Measurements from ENCODE around the gene ITGA7.

The ITGA7 gene

GRCh38 chr12:55724226-55724939, 16.7 kb upstream of the ITGA7 start:
- Histone ChIP-seq H3K27ac (ENCODE audit: low read depth, low read length) (no peak overlapping the region), H3K36me3 (ENCODE audit: control insufficient read depth, insufficient read depth, low read length) (peaks cover 50% of the 10 kb centered on the region), H3K4me3 (ENCODE audit: low read depth, low read length) (no peak overlapping the region), H3K4me1 (ENCODE audit: control insufficient read depth, insufficient read depth, low read length) (peaks cover 10% of the 10 kb centered on the region; the same call in 1 of the 2 replicates), H3K9me3 (ENCODE audit: control insufficient read depth, insufficient read depth, low read depth, low read length) (no peaks in the 10 kb centered on the region), H3K27me3 (ENCODE audit: control insufficient read depth, insufficient read depth, low read length) (no peaks in the 10 kb centered on the region), H3K9ac (ENCODE audit: low read length) (no peak overlapping the region)

DNA sequence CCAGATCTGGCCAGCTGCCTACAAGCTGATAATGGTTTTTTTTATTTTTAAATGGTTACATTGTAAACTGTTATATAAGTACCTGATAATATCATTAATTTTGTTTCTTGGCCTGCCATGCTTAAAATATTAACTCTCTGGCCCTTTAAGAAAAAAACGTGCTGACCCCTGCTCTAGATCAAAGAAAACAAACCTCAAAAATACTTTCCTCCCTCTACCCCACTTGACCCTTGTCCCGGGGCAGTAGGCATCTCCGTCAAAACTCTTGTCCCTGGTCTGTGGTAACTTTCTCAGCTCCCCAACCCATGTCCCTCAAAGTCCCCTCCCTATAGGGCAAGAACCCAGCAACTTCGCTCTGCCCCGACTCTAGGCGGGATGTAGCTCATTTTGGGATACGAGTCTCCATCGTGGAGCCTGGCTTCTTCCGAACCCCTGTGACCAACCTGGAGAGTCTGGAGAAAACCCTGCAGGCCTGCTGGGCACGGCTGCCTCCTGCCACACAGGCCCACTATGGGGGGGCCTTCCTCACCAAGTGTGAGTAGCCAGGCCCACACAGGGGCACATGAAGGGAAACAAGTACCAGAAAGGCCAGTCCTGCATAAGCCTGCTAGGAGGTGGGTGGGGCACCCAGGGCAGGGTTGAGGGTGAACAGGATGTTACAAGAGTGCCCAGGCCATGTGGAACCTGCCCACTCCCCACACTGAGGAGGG, 16.0 kb upstream of the ITGA7 start:
- Histone ChIP-seq H3K27me3 (ENCODE audit: control insufficient read depth, insufficient read depth, low read length) (no peaks in the 10 kb centered on the region), H3K9me3 (ENCODE audit: control insufficient read depth, insufficient read depth, low read depth, low read length) (no peaks in the 10 kb centered on the region), H3K4me3 (ENCODE audit: low read depth, low read length) (no peak overlapping the region), H3K36me3 (ENCODE audit: control insufficient read depth, insufficient read depth, low read length) (peaks cover 50% of the 10 kb centered on the region), H3K27ac (ENCODE audit: low read depth, low read length) (no peak overlapping the region), H3K9ac (ENCODE audit: low read length) (no peak overlapping the region), H3K4me1 (ENCODE audit: control insufficient read depth, insufficient read depth, low read length) (peaks cover 10% of the 10 kb centered on the region; the same call in 1 of the 2 replicates)

DNA sequence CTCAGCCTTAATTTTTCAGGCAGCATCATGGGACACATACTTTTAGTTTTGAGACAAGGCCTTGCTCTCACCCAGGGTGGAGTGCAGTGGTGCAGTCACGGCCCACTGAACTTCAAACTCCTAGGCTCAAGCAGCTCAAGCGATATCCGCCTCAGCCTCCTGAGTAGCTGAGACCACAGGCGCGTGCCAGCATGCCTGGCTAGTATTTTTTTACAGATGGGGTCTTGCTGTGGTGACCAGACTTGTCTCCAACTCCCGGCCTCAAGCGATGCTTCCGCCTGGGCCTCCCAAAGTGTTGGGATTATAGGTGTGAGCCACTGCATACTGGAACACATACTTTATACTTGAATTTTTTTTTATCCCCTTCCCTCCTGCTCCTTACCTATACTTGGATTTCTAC, 15.2 kb upstream of the ITGA7 start:
- peaks cover 16% of the 10 kb centered on the region for H3K4me1 ChIP-seq (ENCODE audit: control insufficient read depth, insufficient read depth, low read length)
- no peaks in the 10 kb centered on the region for H3K27me3 ChIP-seq (ENCODE audit: control insufficient read depth, insufficient read depth, low read length)
- no peak overlapping the region for H3K4me3 ChIP-seq (ENCODE audit: low read depth, low read length)
- H3K27ac ChIP-seq (ENCODE audit: low read depth, low read length), result no peak overlapping the region
- no peak overlapping the region for H3K9ac ChIP-seq (ENCODE audit: low read length)
- H3K36me3 ChIP-seq (ENCODE audit: control insufficient read depth, insufficient read depth, low read length), result peaks cover 50% of the 10 kb centered on the region
- no peaks in the 10 kb centered on the region for H3K9me3 ChIP-seq (ENCODE audit: control insufficient read depth, insufficient read depth, low read depth, low read length)

GRCh38 chr12:55721601-55722213, 14.0 kb upstream of the ITGA7 start:
- Histone ChIP-seq H3K4me1 (ENCODE audit: control insufficient read depth, insufficient read depth, low read length) (peaks cover 19% of the 10 kb centered on the region), H3K27me3 (ENCODE audit: control insufficient read depth, insufficient read depth, low read length) (no peaks in the 10 kb centered on the region), H3K27ac (ENCODE audit: low read depth, low read length) (no peak overlapping the region), H3K9me3 (ENCODE audit: control insufficient read depth, insufficient read depth, low read depth, low read length) (no peaks in the 10 kb centered on the region), H3K9ac (ENCODE audit: low read length) (no peak overlapping the region), H3K4me3 (ENCODE audit: low read depth, low read length) (no peak overlapping the region), H3K36me3 (ENCODE audit: control insufficient read depth, insufficient read depth, low read length) (peaks cover 44% of the 10 kb centered on the region)

DNA sequence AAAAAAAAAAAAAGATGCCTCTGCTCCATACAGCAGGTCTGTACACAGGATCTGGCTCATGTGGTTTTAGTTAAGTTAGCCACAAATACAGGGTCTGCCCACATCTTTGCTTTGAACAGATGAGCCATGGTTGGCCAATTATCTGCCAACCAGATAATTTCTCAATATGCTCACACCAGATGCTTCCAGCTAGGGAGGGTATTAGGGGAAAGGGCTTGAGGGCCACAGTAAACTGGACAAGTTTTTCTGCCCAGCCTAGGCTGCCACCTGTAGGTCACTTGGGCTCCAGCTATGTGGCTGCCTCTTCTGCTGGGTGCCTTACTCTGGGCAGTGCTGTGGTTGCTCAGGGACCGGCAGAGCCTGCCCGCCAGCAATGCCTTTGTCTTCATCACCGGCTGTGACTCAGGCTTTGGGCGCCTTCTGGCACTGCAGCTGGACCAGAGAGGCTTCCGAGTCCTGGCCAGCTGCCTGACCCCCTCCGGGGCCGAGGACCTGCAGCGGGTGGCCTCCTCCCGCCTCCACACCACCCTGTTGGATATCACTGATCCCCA, 13.3 kb upstream of the ITGA7 start:
- no peak overlapping the region for H3K4me3 ChIP-seq (ENCODE audit: low read depth, low read length)
- no peaks in the 10 kb centered on the region for H3K9me3 ChIP-seq (ENCODE audit: control insufficient read depth, insufficient read depth, low read depth, low read length)
- no peak overlapping the region for H3K27ac ChIP-seq (ENCODE audit: low read depth, low read length)
- no peak overlapping the region for H3K9ac ChIP-seq (ENCODE audit: low read length)
- peaks cover 19% of the 10 kb centered on the region for H3K4me1 ChIP-seq (ENCODE audit: control insufficient read depth, insufficient read depth, low read length)
- peaks cover 37% of the 10 kb centered on the region for H3K36me3 ChIP-seq (ENCODE audit: control insufficient read depth, insufficient read depth, low read length)
- H3K27me3 ChIP-seq (ENCODE audit: control insufficient read depth, insufficient read depth, low read length), result no peaks in the 10 kb centered on the region

DNA sequence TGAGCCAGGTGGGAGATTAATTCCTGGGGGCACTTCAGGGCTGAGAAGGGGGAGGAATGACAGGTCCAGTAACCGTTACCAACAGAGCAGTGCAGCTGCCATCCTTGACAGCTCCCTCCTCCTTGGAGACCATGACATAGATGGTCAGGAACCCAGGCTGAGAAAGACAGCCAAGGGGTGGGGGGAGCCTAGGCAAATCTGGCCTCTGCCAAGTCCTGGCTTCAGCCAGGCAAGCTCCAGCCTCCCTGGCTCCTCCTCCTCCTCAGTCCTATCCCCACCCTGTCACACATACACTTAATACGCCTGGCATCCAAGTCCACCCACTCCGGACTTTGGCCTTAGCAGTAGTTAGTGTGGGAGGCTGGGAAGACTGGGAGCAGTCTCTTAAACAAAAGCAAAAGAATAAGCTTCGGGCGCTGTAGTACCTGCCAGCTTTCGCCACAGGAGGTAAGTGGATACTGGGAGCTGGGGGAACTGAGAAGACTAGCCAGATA, 12.4 kb upstream of the ITGA7 start, which contains the start of gene RDH5:
TSS of gene RDH5 (plus strand) at position 323 of the 494 bp plus-strand sequence. CDS start 792 bp downstream, outside the sequence.
- no peak within 1 kb of the TSS for H3K27ac ChIP-seq (ENCODE audit: low read depth, low read length)
- H3K9me3 ChIP-seq (ENCODE audit: control insufficient read depth, insufficient read depth, low read depth, low read length), result no peaks in the 10 kb centered on the region
- H3K27me3 ChIP-seq (ENCODE audit: control insufficient read depth, insufficient read depth, low read length), result no peaks in the 10 kb centered on the region
- peaks cover 24% of the 10 kb centered on the region for H3K4me1 ChIP-seq (ENCODE audit: control insufficient read depth, insufficient read depth, low read length)
- H3K4me3 ChIP-seq (ENCODE audit: low read depth, low read length), result no peak within 1 kb of the TSS
- peaks cover 29% of the 10 kb centered on the region for H3K36me3 ChIP-seq (ENCODE audit: control insufficient read depth, insufficient read depth, low read length)
- H3K9ac ChIP-seq (ENCODE audit: low read length), result no peak within 1 kb of the TSS

DNA sequence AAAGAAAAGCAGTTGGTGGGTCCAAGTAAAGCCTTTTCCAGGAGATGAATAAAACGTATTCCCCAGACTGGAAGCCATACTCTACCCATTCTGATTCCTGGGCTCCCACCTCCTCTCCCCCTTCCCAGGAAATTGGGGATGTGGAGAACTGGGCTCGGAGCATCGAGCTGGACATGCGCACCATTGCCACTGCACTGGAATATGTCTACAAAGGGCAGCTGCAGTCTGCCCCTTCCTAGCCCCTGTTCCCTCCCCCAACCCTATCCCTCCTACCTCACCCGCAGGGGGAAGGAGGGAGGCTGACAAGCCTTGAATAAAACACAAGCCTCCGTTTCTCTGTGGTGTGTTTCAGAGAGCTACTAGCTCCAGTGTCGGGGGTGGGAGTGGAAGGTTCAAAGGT, 11.7 kb upstream of the ITGA7 start:
- H3K4me3 ChIP-seq (ENCODE audit: low read depth, low read length), result no peak overlapping the region
- no peak overlapping the region for H3K27ac ChIP-seq (ENCODE audit: low read depth, low read length)
- H3K9ac ChIP-seq (ENCODE audit: low read length), result no peak overlapping the region
- peaks cover 23% of the 10 kb centered on the region for H3K36me3 ChIP-seq (ENCODE audit: control insufficient read depth, insufficient read depth, low read length)
- H3K27me3 ChIP-seq (ENCODE audit: control insufficient read depth, insufficient read depth, low read length), result no peaks in the 10 kb centered on the region
- peaks cover 24% of the 10 kb centered on the region for H3K4me1 ChIP-seq (ENCODE audit: control insufficient read depth, insufficient read depth, low read length)
- H3K9me3 ChIP-seq (ENCODE audit: control insufficient read depth, insufficient read depth, low read depth, low read length), result no peaks in the 10 kb centered on the region

GRCh38 chr12:55718624-55719275, 11.0 kb upstream of the ITGA7 start:
- peak overlapping the region; percentile 1 for H3K9ac ChIP-seq (ENCODE audit: low read length)
- H3K36me3 ChIP-seq (ENCODE audit: control insufficient read depth, insufficient read depth, low read length), result peaks cover 16% of the 10 kb centered on the region
- peaks cover 24% of the 10 kb centered on the region for H3K4me1 ChIP-seq (ENCODE audit: control insufficient read depth, insufficient read depth, low read length)
- no peaks in the 10 kb centered on the region for H3K9me3 ChIP-seq (ENCODE audit: control insufficient read depth, insufficient read depth, low read depth, low read length)
- no peak overlapping the region for H3K27ac ChIP-seq (ENCODE audit: low read depth, low read length)
- H3K4me3 ChIP-seq (ENCODE audit: low read depth, low read length), result peak overlapping the region; percentile 37; the same call in 1 of the 2 replicates
- H3K27me3 ChIP-seq (ENCODE audit: control insufficient read depth, insufficient read depth, low read length), result no peaks in the 10 kb centered on the region

DNA sequence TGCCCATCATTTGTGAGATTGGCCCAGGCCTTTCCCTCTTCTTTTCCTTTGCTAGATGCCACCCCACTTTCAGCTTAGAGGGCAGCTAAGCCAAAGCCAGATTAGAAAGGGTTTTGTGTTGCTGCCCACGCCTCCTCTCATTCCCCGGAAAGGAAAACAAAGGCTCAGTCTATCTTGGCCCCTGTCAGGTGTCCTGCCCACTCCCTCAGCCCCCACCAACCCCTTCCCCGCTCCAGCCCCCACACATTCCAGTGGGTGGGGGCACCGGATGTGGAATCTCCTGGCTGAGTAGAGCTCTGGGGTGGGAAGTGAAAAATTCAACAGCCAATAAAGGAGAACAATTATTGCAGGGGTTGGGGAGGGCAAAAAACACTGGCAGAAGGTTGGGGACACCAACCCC, 10.3 kb upstream of the ITGA7 start:
- peak overlapping the region; percentile 45 for H3K9ac ChIP-seq (ENCODE audit: low read length)
- 0 out of 2 replicates have a peak, but pooled peaks cover 10% of the 10 kb centered on the region for H3K36me3 ChIP-seq (ENCODE audit: control insufficient read depth, insufficient read depth, low read length)
- H3K27ac ChIP-seq (ENCODE audit: low read depth, low read length), result no peak overlapping the region
- peaks cover 2% of the 10 kb centered on the region; the same call in 1 of the 2 replicates for H3K27me3 ChIP-seq (ENCODE audit: control insufficient read depth, insufficient read depth, low read length)
- H3K9me3 ChIP-seq (ENCODE audit: control insufficient read depth, insufficient read depth, low read depth, low read length), result no peaks in the 10 kb centered on the region
- H3K4me1 ChIP-seq (ENCODE audit: control insufficient read depth, insufficient read depth, low read length), result peaks cover 24% of the 10 kb centered on the region
- H3K4me3 ChIP-seq (ENCODE audit: low read depth, low read length), result peak overlapping the region; percentile 91; the same call in 1 of the 2 replicates
